ENCODE measurements around the gene LAMP2. TPM values are rescaled to one million over a fixed set of nuclear protein-coding genes. Genes with fewer than 3 reads are reported as not detected.

LAMP2 gene
- total and polyA plus RNA-seq, 2 donors from 2014 or later: 91.2 to 145 TPM

- H3K4me1 ChIP-seq (ENCODE audit: control insufficient read depth in 2 of 3, insufficient read depth in 2 of 3, low read depth in 1 of 3, low read length in 3 of 3): no peaks in the 10 kb centered on the region
- FAIRE-seq: no peak
- TF ChIP-seq CTCF (IDR thresholded peaks at IDR 0.05; ENCODE audit: borderline replicate concordance, extremely low read depth, insufficient read depth): no peak
- H3K4me3 ChIP-seq (ENCODE audit: low read length in 3 of 3): no peak overlapping the region
- H3K36me3 ChIP-seq (ENCODE audit: control insufficient read depth in 2 of 3, insufficient read depth in 3 of 3, low read length in 3 of 3): no peaks in the 10 kb centered on the region
- H3K9ac ChIP-seq (ENCODE audit: low read length in 3 of 3): no peak overlapping the region
- H3K27me3 ChIP-seq (ENCODE audit: control insufficient read depth, insufficient read depth, low read length): no peaks in the 10 kb centered on the region
- no peak for DNase-seq
- intact Hi-C loops (cut with DNase I): no loop called here
- no peaks in the 10 kb centered on the region for H3K9me3 ChIP-seq (ENCODE audit: control insufficient read depth in 2 of 3, insufficient read depth in 1 of 3, low read length in 3 of 3)
- no peak overlapping the region for H3K27ac ChIP-seq (ENCODE audit: low read depth in 2 of 2, low read length in 2 of 2)
Measured at GRCh38 chrX:120419463-120419862, 49.6 kb downstream of the LAMP2 start.

DNA sequence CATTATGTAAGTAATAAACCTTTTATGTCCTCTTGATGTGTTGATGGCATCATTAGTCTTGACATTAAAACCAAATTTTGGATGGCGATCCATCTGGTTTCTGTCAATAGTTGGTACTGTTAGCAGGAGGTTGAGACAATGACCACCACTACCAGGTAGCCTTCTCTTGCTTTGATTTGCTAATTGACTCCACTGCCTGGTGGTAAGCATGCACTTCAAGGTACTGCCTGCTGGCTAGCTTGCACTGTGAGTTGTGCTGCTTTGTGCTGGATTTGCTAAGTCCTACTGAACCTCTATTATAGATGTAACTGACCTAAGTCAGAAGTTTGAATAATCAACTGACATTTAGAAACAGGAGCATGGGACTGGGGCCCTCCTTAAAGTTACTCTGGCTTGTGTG, 60.9 kb downstream of the LAMP2 start:
- no peak overlapping the region for H3K27ac ChIP-seq (ENCODE audit: low read depth in 2 of 2, low read length in 2 of 2)
- TF ChIP-seq CTCF (IDR thresholded peaks at IDR 0.05; ENCODE audit: borderline replicate concordance, extremely low read depth, insufficient read depth): no peak
- H3K27me3 ChIP-seq (ENCODE audit: control insufficient read depth, insufficient read depth, low read length): no peaks in the 10 kb centered on the region
- no peak overlapping the region for H3K4me3 ChIP-seq (ENCODE audit: low read length in 3 of 3)
- intact Hi-C loops (cut with DNase I): no loop called here
- no peak overlapping the region for H3K9ac ChIP-seq (ENCODE audit: low read length in 3 of 3)
- FAIRE-seq (no peak), DNase-seq (no peak)
- H3K9me3 ChIP-seq (ENCODE audit: control insufficient read depth in 2 of 3, insufficient read depth in 1 of 3, low read length in 3 of 3): no peaks in the 10 kb centered on the region
- H3K36me3 ChIP-seq (ENCODE audit: control insufficient read depth in 2 of 3, insufficient read depth in 3 of 3, low read length in 3 of 3): no peaks in the 10 kb centered on the region
- H3K4me1 ChIP-seq (ENCODE audit: control insufficient read depth in 2 of 3, insufficient read depth in 2 of 3, low read depth in 1 of 3, low read length in 3 of 3): no peaks in the 10 kb centered on the region

DNA sequence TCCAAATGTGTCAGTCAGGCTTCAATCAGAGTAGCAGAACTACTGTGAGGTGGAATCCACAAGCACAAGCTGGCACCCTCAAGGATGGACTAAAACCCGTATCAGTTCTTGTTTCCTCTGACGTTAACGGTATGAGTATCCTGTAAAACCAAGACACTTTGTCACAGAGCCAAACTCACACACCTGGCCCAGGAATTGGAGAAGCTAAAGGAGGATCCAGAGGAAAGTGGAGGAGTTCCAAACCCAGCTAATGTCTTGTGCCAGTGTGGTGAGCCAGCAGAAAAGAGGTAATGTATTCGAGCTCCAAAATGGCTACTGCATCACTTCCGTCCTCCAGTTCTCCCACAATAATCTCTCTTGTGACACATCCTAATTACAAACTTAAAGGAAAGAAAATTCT, 62.5 kb downstream of the LAMP2 start:
- Histone ChIP-seq H3K27ac (ENCODE audit: low read depth in 2 of 2, low read length in 2 of 2) (no peak overlapping the region), H3K36me3 (ENCODE audit: control insufficient read depth in 2 of 3, insufficient read depth in 3 of 3, low read length in 3 of 3) (no peaks in the 10 kb centered on the region), H3K4me1 (ENCODE audit: control insufficient read depth in 2 of 3, insufficient read depth in 2 of 3, low read depth in 1 of 3, low read length in 3 of 3) (no peaks in the 10 kb centered on the region), H3K9me3 (ENCODE audit: control insufficient read depth in 2 of 3, insufficient read depth in 1 of 3, low read length in 3 of 3) (no peaks in the 10 kb centered on the region), H3K27me3 (ENCODE audit: control insufficient read depth, insufficient read depth, low read length) (no peaks in the 10 kb centered on the region), H3K4me3 (ENCODE audit: low read length in 3 of 3) (no peak overlapping the region), H3K9ac (ENCODE audit: low read length in 3 of 3) (no peak overlapping the region)
- TF ChIP-seq CTCF (IDR thresholded peaks at IDR 0.05; ENCODE audit: borderline replicate concordance, extremely low read depth, insufficient read depth): no peak
- FAIRE-seq: no peak
- intact Hi-C loops (cut with DNase I): no loop called here
- no peak for DNase-seq

DNA sequence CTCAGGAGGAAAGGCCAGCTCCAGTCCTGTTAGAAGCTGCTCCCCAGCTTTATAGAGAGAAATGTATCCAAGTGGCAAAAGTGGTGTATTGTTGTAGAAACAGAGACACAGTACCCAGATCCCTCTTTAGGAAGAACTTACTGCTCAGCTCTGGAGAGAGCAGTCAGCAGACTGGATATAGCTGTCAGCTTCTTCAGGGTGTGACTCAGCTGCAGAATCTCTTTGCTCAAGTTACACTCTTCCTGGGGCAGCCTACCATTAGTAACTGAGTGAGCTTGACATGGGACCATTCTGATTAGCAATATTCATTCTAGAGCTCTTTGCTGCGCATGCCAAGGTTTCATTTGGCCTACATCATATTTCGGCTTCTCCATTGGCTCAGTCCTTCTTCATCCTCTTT, 66.7 kb downstream of the LAMP2 start:
- H3K27ac ChIP-seq (ENCODE audit: low read depth in 2 of 2, low read length in 2 of 2): no peak overlapping the region
- no peak overlapping the region for H3K9ac ChIP-seq (ENCODE audit: low read length in 3 of 3)
- no peak overlapping the region for H3K4me3 ChIP-seq (ENCODE audit: low read length in 3 of 3)
- no peak for FAIRE-seq
- no peak for TF ChIP-seq CTCF (IDR thresholded peaks at IDR 0.05; ENCODE audit: borderline replicate concordance, extremely low read depth, insufficient read depth)
- intact Hi-C loops (cut with DNase I): no loop called here
- H3K4me1 ChIP-seq (ENCODE audit: control insufficient read depth in 2 of 3, insufficient read depth in 2 of 3, low read depth in 1 of 3, low read length in 3 of 3): no peaks in the 10 kb centered on the region
- no peak for DNase-seq
- no peaks in the 10 kb centered on the region for H3K9me3 ChIP-seq (ENCODE audit: control insufficient read depth in 2 of 3, insufficient read depth in 1 of 3, low read length in 3 of 3)
- no peaks in the 10 kb centered on the region for H3K36me3 ChIP-seq (ENCODE audit: control insufficient read depth in 2 of 3, insufficient read depth in 3 of 3, low read length in 3 of 3)
- no peaks in the 10 kb centered on the region for H3K27me3 ChIP-seq (ENCODE audit: control insufficient read depth, insufficient read depth, low read length)

All from kidney (tissue), 14 donors.